ENCODE results near the gene SPINT2.

The SPINT2 gene

GRCh38 chr19:38268539-38268938, 4.2 kb downstream of the SPINT2 start:
- DNase-seq: no peak

- no peak for DNase-seq
These were observed 6.3 kb downstream of the SPINT2 start for GRCh38 chr19:38270587-38271167.

- no peak for DNase-seq
These were observed 9.1 kb downstream of the SPINT2 start for GRCh38 chr19:38273499-38273898.

- DNase-seq: no peak
These were observed 10.4 kb downstream of the SPINT2 start for GRCh38 chr19:38274739-38275138.

- no peak for DNase-seq
These were observed 12.7 kb downstream of the SPINT2 start for GRCh38 chr19:38276942-38277517.

GRCh38 chr19:38277549-38277948, 13.2 kb downstream of the SPINT2 start:
- DNase-seq: no peak

GRCh38 chr19:38277969-38278680, 13.8 kb downstream of the SPINT2 start:
- DNase-seq: no peak

- no peak for DNase-seq
These were observed 14.4 kb downstream of the SPINT2 start for GRCh38 chr19:38278751-38279150.

- no peak for DNase-seq
These were observed 15.9 kb downstream of the SPINT2 start for GRCh38 chr19:38280030-38280921.

GRCh38 chr19:38281811-38282566, 17.6 kb downstream of the SPINT2 start:
- DNase-seq: no peak

GRCh38 chr19:38283271-38283670, 18.9 kb downstream of the SPINT2 start:
- no peak for DNase-seq

- DNase-seq: no peak
These were observed 20.0 kb downstream of the SPINT2 start for GRCh38 chr19:38284422-38284821.

GRCh38 chr19:38285567-38285966, 21.2 kb downstream of the SPINT2 start:
- no peak for DNase-seq

GRCh38 chr19:38287604-38288003, 23.2 kb downstream of the SPINT2 start:
- no peak for DNase-seq

- no peak for DNase-seq
These were observed 23.9 kb downstream of the SPINT2 start for GRCh38 chr19:38288123-38288855.

- no peak for DNase-seq
These were observed 25.6 kb downstream of the SPINT2 start for GRCh38 chr19:38289955-38290354.

GRCh38 chr19:38290631-38291147, 26.3 kb downstream of the SPINT2 start:
- DNase-seq: peak; percentile 78

- DNase-seq: no peak
These were observed 27.5 kb downstream of the SPINT2 start for GRCh38 chr19:38291855-38292254.

- DNase-seq: no peak
These were observed 28.9 kb downstream of the SPINT2 start for GRCh38 chr19:38293281-38293680.

- DNase-seq: no peak
These were observed 29.7 kb downstream of the SPINT2 start for GRCh38 chr19:38294090-38294489.

GRCh38 chr19:38298821-38299680, 34.7 kb downstream of the SPINT2 start:
- no peak for DNase-seq

Data from amniotic stem cell (primary cell).